Body of pancreas (tissue), 4 donors: ENCODE measurements around the gene CDKL1. TPM values are rescaled to one million over a fixed set of nuclear protein-coding genes. Genes with fewer than 3 reads are reported as not detected.
"Not testable (repeated sequence)": the region's sequence is repeated elsewhere in the genome, so short reads cannot be mapped to it uniquely, and the experiment has no call there.

Source experiments
- ATAC-seq: fragments of 150-250 bp; one replicate; pipeline ENCODE4 v1.9.1; 2016
- DNase-seq, 4 donors: peaks; one replicate each; pipeline ENCODE4 v3.0.0-alpha.2; 2019
- H3K27ac ChIP-seq, 4 donors: fragments of 200-600 bp; sonication (generic); 1 replicate in 3 of 4; 2 replicates in 1 of 4; pipeline versions ENCODE4 v1.5.1 to v1.6.1; 2016 to 2019; ENCODE audit warnings: mild to moderate bottlenecking in 1 of 4, mixed read lengths in 1 of 4, moderate library complexity in 1 of 4
- H3K27me3 ChIP-seq, 2 donors: fragments of 200-600 bp; sonication (generic); one replicate each; pipeline ENCODE4 v1.6.0; 2016; ENCODE audit warnings: mild to moderate bottlenecking in 1 of 2
- H3K36me3 ChIP-seq, 2 donors: fragments of 200-600 bp; sonication (generic); replicated peaks in 1 of 2; 2 replicates each; pipeline ENCODE4 v1.5.1; 2016; ENCODE audit warnings: low read depth in 2 of 2; ENCODE audit not compliant: insufficient read depth in 1 of 2
- H3K4me1 ChIP-seq: fragments of 200-600 bp; sonication (generic); one replicate; pipeline ENCODE4 v1.6.0; 2016
- H3K4me3 ChIP-seq, 2 donors: fragments of 200-600 bp; sonication (generic); 1 replicate in 1 of 2; 2 replicates in 1 of 2; pipeline ENCODE4 v1.5.1; 2016 to 2019
- H3K9me3 ChIP-seq, 3 donors: fragments of 200-600 bp; sonication (generic); 1 replicate in 2 of 3; 2 replicates in 1 of 3; pipeline ENCODE4 v1.5.1; 2016
- POLR2A ChIP-seq, 3 donors: fragments of 450-650 bp; IDR thresholded peaks; one replicate each; pipeline ENCODE4 v1.6.1; 2016; ENCODE audit warnings: antibody characterized with exemption in 3 of 3, mild to moderate bottlenecking in 2 of 3
- WGBS, 2 donors: methylation state at CpG; one replicate each; pipeline ENCODE4 v1.1.5; 2017; 5-methylcytosine and 5-hydroxymethylcytosine counted together
- intact Hi-C: fragments of 100-400 bp; cut with DNase I; formaldehyde crosslinking; loops from one replicate; pipeline ENCODE4 v1.15.1; 2023
- total RNA-seq, 2 donors: library from RNA; depleted of rRNA; stranded (reverse); fragments of >200 nt; gene quantifications; one replicate each; pipeline ENCODE4 v1.1.0, GENCODE V29; 2016
- TF ChIP-seq, protein P1 (sequence below), 7 experiments: fragments of 450-650 bp in 4 of 7; fragments of 200-600 bp in 3 of 7; sonication (generic) in 3 of 7; IDR thresholded peaks; one replicate each; pipeline ENCODE4 v1.5.1; 2016 to 2019; ENCODE audit warnings: antibody characterized with exemption in 7 of 7

The CDKL1 gene
- total RNA-seq, 2 donors from 2014 or later: 6.2 to 7.3 TPM

DNA sequence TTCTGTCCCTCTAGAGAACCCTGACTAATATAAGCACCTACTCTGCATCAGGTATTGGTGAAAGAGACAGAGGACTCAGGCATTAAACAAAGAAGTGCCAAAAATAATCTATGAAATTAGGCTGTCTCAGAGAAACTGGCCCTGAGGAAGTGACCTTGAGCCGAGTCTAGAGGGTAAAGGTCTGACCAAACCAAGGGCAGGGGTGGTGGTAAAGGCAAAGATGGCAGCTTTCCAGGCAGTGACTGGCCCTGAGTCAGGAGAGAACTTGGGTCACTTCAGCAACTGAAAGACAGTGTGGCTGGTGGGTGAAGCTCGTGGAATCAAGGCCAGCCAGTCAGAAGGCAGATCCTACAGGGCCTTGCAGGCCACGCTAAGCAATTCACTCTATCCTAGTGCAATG lies 30.6 kb downstream of the CDKL1 start:
- WGBS, 2 donors: 42 to 48% methylated on average over 3 of the region's 3 CpGs
- no peak overlapping the region for H3K4me3 ChIP-seq
- TF ChIP-seq POLR2A (IDR thresholded peaks at IDR 0.05): no peak
- TF ChIP-seq, protein P1, sequence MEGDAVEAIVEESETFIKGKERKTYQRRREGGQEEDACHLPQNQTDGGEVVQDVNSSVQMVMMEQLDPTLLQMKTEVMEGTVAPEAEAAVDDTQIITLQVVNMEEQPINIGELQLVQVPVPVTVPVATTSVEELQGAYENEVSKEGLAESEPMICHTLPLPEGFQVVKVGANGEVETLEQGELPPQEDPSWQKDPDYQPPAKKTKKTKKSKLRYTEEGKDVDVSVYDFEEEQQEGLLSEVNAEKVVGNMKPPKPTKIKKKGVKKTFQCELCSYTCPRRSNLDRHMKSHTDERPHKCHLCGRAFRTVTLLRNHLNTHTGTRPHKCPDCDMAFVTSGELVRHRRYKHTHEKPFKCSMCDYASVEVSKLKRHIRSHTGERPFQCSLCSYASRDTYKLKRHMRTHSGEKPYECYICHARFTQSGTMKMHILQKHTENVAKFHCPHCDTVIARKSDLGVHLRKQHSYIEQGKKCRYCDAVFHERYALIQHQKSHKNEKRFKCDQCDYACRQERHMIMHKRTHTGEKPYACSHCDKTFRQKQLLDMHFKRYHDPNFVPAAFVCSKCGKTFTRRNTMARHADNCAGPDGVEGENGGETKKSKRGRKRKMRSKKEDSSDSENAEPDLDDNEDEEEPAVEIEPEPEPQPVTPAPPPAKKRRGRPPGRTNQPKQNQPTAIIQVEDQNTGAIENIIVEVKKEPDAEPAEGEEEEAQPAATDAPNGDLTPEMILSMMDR (IDR thresholded peaks at IDR 0.05): no peak
- ATAC-seq: no peak
- H3K27ac ChIP-seq: no peak overlapping the region
- no peaks in the 10 kb centered on the region for H3K36me3 ChIP-seq
- no peaks in the 10 kb centered on the region for H3K27me3 ChIP-seq
- peak in 2 of 4 donors; percentile 41 to 48 for DNase-seq
- peaks cover 29% of the 10 kb centered on the region for H3K4me1 ChIP-seq
- intact Hi-C loops: no loop called here
- H3K9me3 ChIP-seq: no peaks in the 10 kb centered on the region

DNA sequence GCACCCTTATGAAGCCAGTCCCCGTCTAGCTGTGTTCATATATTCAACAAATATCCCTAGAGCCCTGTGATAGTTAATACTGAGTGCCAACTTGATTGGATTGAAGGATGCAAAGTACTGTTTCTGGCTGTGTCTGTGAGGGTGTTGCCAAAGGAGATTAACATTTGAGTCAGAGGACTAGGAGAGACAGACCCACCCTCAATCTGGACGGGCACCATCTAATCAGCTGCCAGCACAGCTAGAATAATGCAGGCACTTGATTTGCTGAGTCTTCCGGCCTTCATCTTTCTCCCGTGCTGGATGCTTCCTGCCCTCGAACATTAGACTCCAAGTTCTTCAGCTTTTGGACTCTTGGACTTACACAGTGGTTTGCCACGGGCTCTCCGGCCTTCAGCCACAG lies 31.1 kb downstream of the CDKL1 start:
- peak overlapping the region in 1 of 4 donors; percentile 38 for H3K27ac ChIP-seq
- H3K4me1 ChIP-seq: peaks cover 29% of the 10 kb centered on the region
- WGBS, 2 donors: 71 to 73% methylated on average over 7 of the region's 7 CpGs
- ATAC-seq, H3K4me3 ChIP-seq, H3K27me3 ChIP-seq, H3K36me3 ChIP-seq, H3K9me3 ChIP-seq, DNase-seq, intact Hi-C loops: not testable (repeated sequence)

GRCh38 chr14:50364792-50365191 lies 31.9 kb downstream of the CDKL1 start:
- H3K9me3 ChIP-seq: no peaks in the 10 kb centered on the region
- WGBS, 2 donors: 14 to 32% methylated on average over 1 of the region's 1 CpG
- no peaks in the 10 kb centered on the region for H3K36me3 ChIP-seq
- no peak for TF ChIP-seq POLR2A (IDR thresholded peaks at IDR 0.05)
- TF ChIP-seq, protein P1 (IDR thresholded peaks at IDR 0.05): peak in 3 of 7 experiments; percentile 3 to 19 (median 19)
- H3K4me1 ChIP-seq: peaks cover 32% of the 10 kb centered on the region
- H3K4me3 ChIP-seq: no peak overlapping the region
- ATAC-seq: peak; percentile 82
- intact Hi-C loops: no loop called here
- no peaks in the 10 kb centered on the region for H3K27me3 ChIP-seq
- DNase-seq: no peak
- H3K27ac ChIP-seq: peak overlapping the region in 1 of 4 donors; percentile 38

DNA sequence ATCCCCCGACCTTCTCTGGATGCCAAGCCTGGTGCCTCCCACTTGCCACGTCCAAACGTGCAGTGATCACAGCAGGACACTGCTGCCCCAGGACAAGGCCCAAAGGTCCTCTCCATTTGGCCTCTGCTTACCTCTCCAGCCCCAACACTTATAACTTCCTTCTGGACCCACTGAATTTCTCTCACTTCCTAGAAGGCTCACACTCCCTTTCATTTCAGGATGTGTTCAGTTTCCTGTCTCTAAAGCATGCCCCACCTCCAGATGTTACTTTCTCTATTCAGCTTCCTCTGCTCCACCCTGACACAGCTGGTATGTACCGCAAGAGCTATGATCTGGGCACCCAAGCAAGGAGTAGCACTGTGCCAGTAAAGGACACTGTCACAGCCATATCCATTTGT lies 33.0 kb downstream of the CDKL1 start:
- no peaks in the 10 kb centered on the region for H3K27me3 ChIP-seq
- intact Hi-C loops: no loop called here
- H3K4me1 ChIP-seq: peaks cover 36% of the 10 kb centered on the region
- no peak overlapping the region for H3K27ac ChIP-seq
- DNase-seq (peak in 1 of 4 donors; percentile 36), ATAC-seq (peak; percentile 26)
- H3K36me3 ChIP-seq: no peaks in the 10 kb centered on the region
- WGBS, 2 donors: 42 to 77% methylated on average over 4 of the region's 4 CpGs
- H3K4me3 ChIP-seq: no peak overlapping the region
- no peaks in the 10 kb centered on the region for H3K9me3 ChIP-seq
- TF ChIP-seq POLR2A (IDR thresholded peaks at IDR 0.05): no peak
- TF ChIP-seq, protein P1 (IDR thresholded peaks at IDR 0.05): no peak

GRCh38 chr14:50362764-50363713 lies 33.6 kb downstream of the CDKL1 start:
- intact Hi-C loops: no loop called here
- no peak for DNase-seq
- no peak for ATAC-seq

GRCh38 chr14:50361473-50362403 lies 34.9 kb downstream of the CDKL1 start:
- intact Hi-C loops, H3K4me3 ChIP-seq, H3K36me3 ChIP-seq, H3K9me3 ChIP-seq, DNase-seq, ATAC-seq, H3K27me3 ChIP-seq, H3K27ac ChIP-seq: not testable (repeated sequence)
- WGBS, 2 donors: 97 to 98% methylated on average over 4 to 28 of the region's 36 CpGs
- peaks cover 34% of the 10 kb centered on the region for H3K4me1 ChIP-seq

More at GRCh38 chr14:50362764-50363713, 33.6 kb downstream of the CDKL1 start:
- 73 to 87% methylated on average over 13 to 14 of the region's 14 CpGs for WGBS, 2 donors
- H3K36me3 ChIP-seq: no peaks in the 10 kb centered on the region
- no peak overlapping the region for H3K27ac ChIP-seq
- no peak overlapping the region for H3K4me3 ChIP-seq
- no peaks in the 10 kb centered on the region for H3K27me3 ChIP-seq
- H3K4me1 ChIP-seq: peaks cover 36% of the 10 kb centered on the region
- TF ChIP-seq, protein P1 (IDR thresholded peaks at IDR 0.05): no peak
- no peak for TF ChIP-seq POLR2A (IDR thresholded peaks at IDR 0.05)
- no peaks in the 10 kb centered on the region for H3K9me3 ChIP-seq
